ENCODE results near the gene IFRD2.
"Not testable (repeated sequence)": the region's sequence is repeated elsewhere in the genome, so short reads cannot be mapped to it uniquely, and the experiment has no call there.

Gene IFRD2

DNA sequence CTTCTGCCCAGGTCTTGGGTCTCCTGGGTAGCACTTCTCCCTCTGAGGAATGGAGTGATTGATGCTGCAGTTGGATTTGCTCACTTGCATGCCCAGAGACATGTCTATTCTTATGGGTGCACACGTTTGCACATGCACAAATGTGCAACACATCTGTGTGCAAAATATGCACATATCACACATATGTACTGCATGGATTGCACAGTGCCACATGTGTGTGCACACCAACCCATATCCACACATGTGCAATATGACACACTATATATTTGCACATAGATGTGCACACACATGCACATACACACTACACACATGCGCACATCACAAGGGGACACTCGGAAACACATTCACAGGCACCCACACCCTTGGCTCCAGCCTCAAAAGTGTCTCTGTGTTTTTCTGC lies 24.0 kb downstream of the IFRD2 start:
- no peak for DNase-seq (ENCODE audit: low read depth, low spot score)

DNA sequence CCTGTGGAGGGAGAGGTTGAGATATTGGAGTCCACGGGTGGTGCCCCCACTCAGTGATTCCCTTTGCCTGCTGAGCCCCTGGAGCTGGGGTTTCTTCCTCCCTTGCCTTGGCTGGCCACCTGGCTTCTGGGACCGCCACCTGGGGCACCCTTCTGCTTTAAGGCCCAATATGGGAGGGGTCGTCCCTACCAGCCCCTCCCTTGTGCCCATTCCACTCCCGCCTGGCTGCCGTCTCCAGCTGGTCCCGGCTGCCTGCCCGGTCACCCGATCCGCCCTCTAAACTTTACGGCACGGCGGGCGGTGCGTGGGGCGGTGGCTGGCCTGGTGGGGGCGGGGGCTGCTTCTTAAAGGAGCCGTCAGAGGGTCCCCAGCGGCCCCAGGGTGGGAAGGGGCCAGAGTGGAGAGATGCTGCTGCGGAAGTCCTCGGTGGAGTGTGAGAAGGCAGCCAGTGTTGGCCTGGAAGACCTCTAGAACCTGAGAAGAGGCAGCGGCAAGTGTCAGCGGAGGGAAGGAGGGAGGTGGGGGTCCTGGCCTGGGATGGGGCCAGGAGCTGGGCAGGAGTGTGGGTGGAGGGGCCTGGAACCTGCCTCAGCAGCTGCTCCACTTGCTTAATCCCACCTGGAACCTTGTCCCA lies 24.8 kb downstream of the IFRD2 start:
- no peak for DNase-seq (ENCODE audit: low read depth, low spot score)

DNA sequence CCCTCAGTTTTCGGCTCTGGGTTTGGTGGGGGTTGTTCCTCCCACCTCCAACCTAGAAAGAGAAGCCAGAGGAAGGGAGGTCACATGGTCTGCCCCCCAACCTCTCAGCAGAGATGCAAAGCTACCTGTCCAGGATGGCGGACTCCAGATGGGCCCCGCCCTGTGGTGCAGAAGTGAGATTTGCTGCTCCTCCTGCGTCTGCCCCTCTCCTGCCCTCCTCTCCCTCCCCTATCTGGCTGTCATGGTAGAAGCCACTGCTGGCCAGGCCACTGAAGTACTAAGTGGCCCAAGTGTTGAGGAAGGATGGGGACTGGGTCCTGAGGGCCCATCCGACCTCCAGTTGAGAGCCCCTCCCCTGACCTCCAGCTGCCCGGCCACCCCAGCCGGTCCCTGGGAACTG lies 25.4 kb downstream of the IFRD2 start:
- DNase-seq (ENCODE audit: low read depth, low spot score), result no peak

GRCh38 chr3:50266017-50266416 lies 26.2 kb downstream of the IFRD2 start:
- no peak for DNase-seq (ENCODE audit: low read depth, low spot score)

- no peak for DNase-seq (ENCODE audit: low read depth, low spot score)
Observed at GRCh38 chr3:50265571-50265970, 26.7 kb downstream of the IFRD2 start.

GRCh38 chr3:50264964-50265485 lies 27.2 kb downstream of the IFRD2 start:
- DNase-seq (ENCODE audit: low read depth, low spot score), result no peak

DNA sequence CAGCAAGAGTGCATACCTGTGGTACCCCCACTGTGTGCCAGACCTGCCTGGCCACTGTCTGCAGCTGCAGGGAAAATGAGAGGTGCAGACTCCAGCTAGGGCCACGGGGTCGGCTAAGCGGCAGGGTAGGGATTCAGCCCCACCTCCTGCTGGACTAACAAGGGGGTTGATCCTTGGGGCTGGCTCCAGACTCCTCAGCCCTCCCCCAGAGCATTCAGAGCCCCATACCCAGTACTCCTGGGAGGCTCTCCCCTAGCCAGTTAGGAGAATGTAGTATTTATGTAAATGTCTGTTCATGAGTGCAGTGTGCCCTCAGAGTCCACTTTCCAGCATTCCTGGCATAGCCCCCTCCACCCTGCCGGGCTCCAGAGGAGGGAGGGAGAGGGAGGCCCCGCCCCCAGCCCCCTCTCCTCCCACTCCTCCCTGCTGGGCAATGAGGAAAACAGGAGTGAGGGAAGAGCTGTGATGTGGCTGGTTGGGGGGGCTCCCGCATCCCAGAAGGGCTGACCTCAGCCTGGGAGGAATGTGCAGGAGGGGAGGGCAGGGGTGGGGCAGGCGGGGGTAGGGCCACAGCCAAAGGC lies 27.8 kb downstream of the IFRD2 start:
- peak; percentile 89 for DNase-seq (ENCODE audit: low read depth, low spot score)

GRCh38 chr3:50263478-50264382 lies 28.5 kb downstream of the IFRD2 start:
- DNase-seq (ENCODE audit: low read depth, low spot score), result no peak

DNA sequence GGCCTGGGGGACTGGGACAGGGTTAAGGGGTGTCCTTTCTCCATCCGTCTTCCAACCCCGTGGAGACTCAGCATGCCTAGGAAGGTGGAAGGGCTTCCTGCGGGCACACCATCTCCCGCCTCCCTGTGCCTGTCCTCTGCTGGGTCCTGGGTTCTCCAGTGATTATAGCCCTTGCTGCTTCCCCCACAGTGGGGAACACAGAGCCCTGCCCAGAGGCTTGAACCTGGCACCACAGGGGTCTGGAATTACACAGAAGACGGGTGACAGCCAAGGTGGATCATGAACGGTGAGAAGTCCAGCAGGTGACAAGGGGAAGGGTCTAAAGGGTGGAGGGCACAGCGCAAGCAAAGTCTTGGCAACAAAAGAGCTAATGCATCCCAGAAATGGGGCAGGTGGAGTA lies 29.5 kb downstream of the IFRD2 start:
- no peak for DNase-seq (ENCODE audit: low read depth, low spot score)

GRCh38 chr3:50262200-50262599 lies 30.0 kb downstream of the IFRD2 start:
- not testable (repeated sequence) for DNase-seq (ENCODE audit: low read depth, low spot score)

GRCh38 chr3:50261505-50261904 lies 30.7 kb downstream of the IFRD2 start:
- no peak for DNase-seq (ENCODE audit: low read depth, low spot score)

GRCh38 chr3:50260942-50261441 lies 31.2 kb downstream of the IFRD2 start:
- DNase-seq (ENCODE audit: low read depth, low spot score), result no peak

GRCh38 chr3:50260027-50260941 lies 31.9 kb downstream of the IFRD2 start:
- no peak for DNase-seq (ENCODE audit: low read depth, low spot score)

GRCh38 chr3:50259432-50260026 lies 32.7 kb downstream of the IFRD2 start:
- no peak for DNase-seq (ENCODE audit: low read depth, low spot score)

DNA sequence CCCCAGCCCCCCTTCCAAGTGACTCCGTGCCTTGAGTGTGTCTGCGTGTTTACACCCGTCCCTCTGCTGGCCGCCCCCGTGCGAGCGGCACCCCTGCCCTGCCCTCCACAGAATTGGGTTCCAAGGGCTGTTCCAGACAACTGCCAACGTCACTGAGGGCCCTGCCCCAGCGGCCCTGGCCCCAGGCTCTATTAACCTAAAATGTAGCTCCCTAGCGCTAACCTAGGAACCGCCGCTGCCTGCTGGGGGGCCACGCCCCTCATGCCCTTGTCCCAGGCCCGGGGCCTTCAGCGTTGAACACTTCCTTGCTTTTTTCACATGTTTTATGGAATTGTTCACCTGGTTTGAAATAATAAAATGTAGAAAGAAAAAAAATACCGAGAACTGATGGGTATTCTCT lies 33.2 kb downstream of the IFRD2 start:
- no peak for DNase-seq (ENCODE audit: low read depth, low spot score)

DNA sequence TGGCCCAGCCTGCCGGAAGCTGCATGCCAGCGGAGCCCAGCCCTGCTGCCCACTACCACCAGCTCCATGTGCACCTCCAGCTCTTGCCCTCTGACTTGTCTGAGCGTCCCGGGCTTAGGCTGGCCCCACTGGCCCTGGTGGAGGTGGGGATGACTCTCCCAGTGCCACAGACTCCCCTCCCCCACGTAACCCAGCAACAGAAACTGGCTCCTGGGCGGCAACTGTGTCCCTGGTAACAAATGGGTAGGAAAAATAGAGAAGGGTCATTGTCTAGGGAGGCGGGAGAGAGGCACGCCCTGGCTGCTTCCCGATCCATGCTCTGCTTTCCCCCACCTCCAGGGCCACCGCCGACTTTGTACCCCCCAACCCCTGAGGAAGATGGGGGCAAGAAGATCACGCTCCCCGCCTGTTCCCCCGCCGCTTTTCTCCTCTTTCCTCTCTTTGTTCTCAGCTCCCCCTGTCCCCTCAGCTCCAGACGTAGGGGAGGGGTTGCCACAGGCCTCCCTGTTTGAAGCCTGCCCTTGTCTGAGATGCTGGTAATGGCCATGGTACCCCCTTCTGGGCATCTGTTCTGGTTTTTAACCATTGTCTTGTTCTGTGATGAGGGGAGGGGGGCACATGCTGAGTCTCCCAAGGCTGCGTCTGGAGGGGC lies 34.1 kb downstream of the IFRD2 start:
- no peak for DNase-seq (ENCODE audit: low read depth, low spot score)

DNA sequence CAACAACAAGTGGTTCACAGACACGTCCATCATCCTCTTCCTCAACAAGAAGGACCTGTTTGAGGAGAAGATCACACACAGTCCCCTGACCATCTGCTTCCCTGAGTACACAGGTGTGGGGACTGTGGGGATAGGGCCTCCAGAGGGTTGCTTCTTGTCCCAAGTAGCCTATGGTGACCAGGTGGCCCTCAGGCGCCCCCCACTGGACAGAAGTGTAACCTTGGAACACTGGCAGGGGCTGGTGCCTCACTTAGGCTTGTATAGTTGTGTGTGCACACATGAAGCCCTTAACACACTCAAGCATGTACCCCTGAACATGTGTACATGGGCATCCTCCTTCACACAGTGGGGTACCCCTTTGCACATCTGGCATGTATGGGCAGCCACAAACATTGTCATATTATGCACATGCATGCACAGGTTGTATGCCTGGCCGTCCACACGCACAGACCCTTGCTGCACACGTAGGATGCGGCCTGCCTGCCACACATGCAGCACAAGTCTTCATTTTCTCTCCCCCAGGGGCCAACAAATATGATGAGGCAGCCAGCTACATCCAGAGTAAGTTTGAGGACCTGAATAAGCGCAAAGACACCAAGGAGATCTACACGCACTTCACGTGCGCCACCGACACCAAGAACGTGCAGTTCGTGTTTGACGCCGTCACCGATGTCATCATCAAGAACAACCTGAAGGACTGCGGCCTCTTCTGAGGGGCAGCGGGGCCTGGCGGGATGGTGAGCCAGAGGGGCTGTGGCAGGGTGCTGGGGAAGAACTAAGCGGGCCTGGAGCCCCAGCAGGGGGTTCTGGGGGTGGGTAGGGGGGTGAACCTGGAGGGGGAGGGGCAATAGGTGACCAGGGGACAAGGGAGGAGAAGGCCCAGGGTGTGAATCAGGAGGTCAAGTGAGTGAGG lies 35.0 kb downstream of the IFRD2 start:
- no peak for DNase-seq (ENCODE audit: low read depth, low spot score)

GRCh38 chr3:50255251-50255615 lies 37.0 kb downstream of the IFRD2 start:
- DNase-seq (ENCODE audit: low read depth, low spot score), result no peak

DNA sequence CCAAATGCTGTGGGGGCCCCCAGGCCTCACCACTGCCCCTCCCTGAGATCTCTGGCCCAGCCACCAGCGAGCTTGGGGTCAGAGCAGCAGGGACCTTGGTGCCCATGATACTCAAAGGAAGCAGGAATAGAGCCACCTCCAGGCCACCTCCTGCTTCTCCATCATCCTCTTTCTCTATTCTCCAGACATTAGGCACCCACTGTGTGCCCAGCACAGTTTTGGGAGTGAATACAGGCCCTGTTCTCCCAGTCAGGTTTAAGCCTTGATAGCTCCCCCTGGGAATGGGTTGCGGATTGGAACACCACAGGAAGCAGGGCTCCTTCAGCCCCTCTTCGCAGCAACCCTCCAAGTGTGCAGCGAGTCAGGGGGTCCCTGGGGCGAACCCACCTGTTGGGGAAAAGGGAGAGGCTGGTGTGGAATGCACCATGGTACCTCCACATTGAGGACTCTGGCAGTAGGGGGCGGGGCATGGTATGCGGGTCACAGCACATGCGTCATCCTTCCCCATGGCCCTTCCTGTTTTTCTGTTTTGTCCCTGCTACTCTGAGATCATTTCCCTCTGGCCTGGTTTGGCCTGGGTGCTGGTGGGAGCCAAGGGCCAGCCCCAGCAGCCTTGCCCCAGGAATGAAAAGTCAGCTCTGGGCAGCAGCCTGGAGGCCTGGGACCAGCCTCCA lies 37.5 kb downstream of the IFRD2 start:
- DNase-seq (ENCODE audit: low read depth, low spot score), result no peak

All from smooth muscle cell of the brain vasculature (primary cell).